GM12891 (cell line): ENCODE results near the gene CCDC12. TPM values are rescaled to one million over a fixed set of nuclear protein-coding genes. Genes with fewer than 3 reads are reported as not detected.

Experiments used
- DNase-seq: peaks from one replicate; pipeline ENCODE4 v3.0.0; 2011; ENCODE audit warnings: low spot score; ENCODE audit not compliant: insufficient read length
- FAIRE-seq: peaks from 2 replicates; lab custom pipeline; 2011; peaks lifted over from hg19 to GRCh38; lab: Jason Lieb, UNC
- PAX5 ChIP-seq: IDR thresholded peaks from 2 replicates; pipeline ENCODE4 v1.6.1; 2011; ENCODE audit warnings: low read length, moderate library complexity, mild to moderate bottlenecking; ENCODE audit not compliant: insufficient read depth, severe bottlenecking
- POLR2A ChIP-seq: IDR thresholded peaks from 2 replicates; pipeline ENCODE4 v1.6.1; 2011; ENCODE audit warnings: low read depth, low read length, control low read depth
- POLR2AphosphoS5 ChIP-seq: IDR thresholded peaks from 2 replicates; pipeline ENCODE4 v1.6.1; 2011; ENCODE audit warnings: low read depth, low read length, control low read depth
- POU2F2 ChIP-seq: IDR thresholded peaks from 2 replicates; pipeline ENCODE4 v1.6.1; 2011; ENCODE audit warnings: low read depth, mild to moderate bottlenecking, control low read depth, low read length, moderate library complexity
- SPI1 ChIP-seq: IDR thresholded peaks from 2 replicates; pipeline ENCODE4 v1.6.1; 2011; ENCODE audit warnings: low read depth, low read length, control low read depth
- TAF1 ChIP-seq: IDR thresholded peaks from 2 replicates; pipeline ENCODE4 v1.6.1; 2011; ENCODE audit warnings: low read depth, low read length, control low read depth
- polyA plus RNA-seq: library from polyadenylated mRNA; unstranded; fragments of >200 nt; gene quantifications from one replicate; pipeline ENCODE4 v1.2.1, GENCODE V29; 2012; ENCODE audit warnings: low read depth, missing spikeins, inconsistent platforms; ENCODE audit not compliant: missing spikeins

CCDC12 gene
- 55.8 TPM for polyA plus RNA-seq

- peak; percentile 93 for DNase-seq
- FAIRE-seq, result peak; percentile 93
- TF ChIP-seq POU2F2 (0 out of 2 replicates have a peak, but pooled peaks have one; percentile 3), POLR2AphosphoS5 (peak; percentile 87), POLR2A (peak; percentile 83), TAF1 (peak; percentile 75; the same call in 1 of the 2 replicates), PAX5 (no peak), SPI1 (no peak)
Measured at GRCh38 chr3:46976326-46977190, at the start of gene CCDC12. TSS of gene CCDC12 (minus strand) at chr3:46976745. CDS start at chr3:46976732, 13 bp downstream.

- TF ChIP-seq POLR2AphosphoS5 (no peak), SPI1 (no peak), POU2F2 (no peak), PAX5 (no peak), TAF1 (no peak), POLR2A (no peak)
- DNase-seq (no peak), FAIRE-seq (no peak)
Measured at GRCh38 chr3:47024932-47025331, 48.4 kb upstream of the CCDC12 start.

DNA sequence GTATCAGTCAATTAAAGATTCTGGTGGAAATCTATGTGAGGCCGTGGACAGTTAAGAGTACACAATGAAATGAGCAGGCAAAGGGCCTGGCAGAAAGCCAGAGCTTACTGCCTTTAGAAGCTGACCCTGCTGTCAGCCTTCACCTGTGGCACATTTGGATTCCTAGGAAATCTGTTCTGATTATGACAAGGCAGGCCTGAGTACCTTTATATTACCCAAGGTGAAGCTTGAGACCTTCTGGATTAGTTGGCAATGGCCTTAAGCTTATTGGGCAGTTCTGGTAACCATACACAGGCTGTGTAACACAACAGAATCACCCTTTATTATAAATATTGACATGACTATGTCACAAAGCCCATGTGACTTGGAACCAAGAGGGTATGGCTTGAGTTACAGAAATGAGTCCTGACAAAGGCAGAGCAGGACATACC, 46.1 kb upstream of the CCDC12 start:
- FAIRE-seq, result no peak
- DNase-seq, result no peak
- TF ChIP-seq POLR2A (no peak), SPI1 (no peak), POU2F2 (no peak), PAX5 (no peak)

DNA sequence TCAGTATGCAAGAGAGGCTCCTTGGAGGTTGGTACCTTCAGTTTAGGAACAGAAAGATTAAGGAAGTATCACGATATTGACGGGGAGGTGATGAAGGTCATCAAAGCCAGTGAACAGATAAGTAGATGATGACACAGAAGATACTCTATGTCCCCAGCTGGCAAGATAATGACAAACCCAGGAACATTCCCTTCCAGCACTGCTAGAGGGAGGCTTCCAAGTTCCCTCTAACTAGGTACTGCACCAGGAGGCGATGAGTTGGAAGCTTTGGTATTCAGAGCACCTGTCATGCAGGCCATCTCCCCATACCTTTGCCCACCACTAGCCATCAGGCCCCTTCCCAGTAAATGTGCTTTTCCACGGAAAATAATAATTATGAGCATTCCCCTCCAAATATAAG, 43.8 kb upstream of the CCDC12 start:
- FAIRE-seq (no peak), DNase-seq (no peak)
- no peak for TF ChIP-seq POLR2A
- TF ChIP-seq PAX5, result no peak
- no peak for TF ChIP-seq TAF1
- TF ChIP-seq POU2F2, result no peak
- TF ChIP-seq POLR2AphosphoS5, result no peak
- no peak for TF ChIP-seq SPI1

DNA sequence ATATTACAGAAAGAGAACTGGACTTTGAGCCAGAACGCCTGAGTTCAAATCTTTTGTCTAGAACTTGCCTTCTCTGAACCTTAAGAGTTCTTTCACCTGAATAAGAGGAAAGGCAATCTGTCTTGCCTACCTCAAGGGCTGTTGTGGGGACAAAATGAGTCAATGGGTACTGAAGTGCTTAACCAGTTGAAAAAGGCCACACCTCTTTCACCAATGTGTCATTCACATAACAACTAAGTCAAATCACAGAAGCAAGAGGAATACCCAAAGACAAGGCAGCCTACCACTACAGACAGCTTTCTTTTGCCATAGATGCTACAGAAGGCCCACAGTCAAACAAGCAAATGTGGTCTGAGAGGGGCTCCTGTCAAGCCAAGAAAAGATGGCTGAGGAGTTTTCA, 42.7 kb upstream of the CCDC12 start:
- DNase-seq (peak; percentile 38), FAIRE-seq (peak; percentile 84)
- TF ChIP-seq SPI1 (0 out of 2 replicates have a peak, but pooled peaks have one; percentile 20), POU2F2 (no peak)

GRCh38 chr3:47018269-47018611, 41.7 kb upstream of the CCDC12 start:
- TF ChIP-seq POU2F2, result no peak
- no peak for TF ChIP-seq POLR2AphosphoS5
- TF ChIP-seq SPI1, result no peak
- no peak for TF ChIP-seq POLR2A
- TF ChIP-seq TAF1, result no peak
- no peak for TF ChIP-seq PAX5
- FAIRE-seq (no peak), DNase-seq (no peak)

- FAIRE-seq (peak; percentile 60), DNase-seq (no peak)
- no peak for TF ChIP-seq PAX5
- TF ChIP-seq POLR2AphosphoS5, result no peak
- no peak for TF ChIP-seq POU2F2
Measured at GRCh38 chr3:47017504-47018268, 41.1 kb upstream of the CCDC12 start.

DNA sequence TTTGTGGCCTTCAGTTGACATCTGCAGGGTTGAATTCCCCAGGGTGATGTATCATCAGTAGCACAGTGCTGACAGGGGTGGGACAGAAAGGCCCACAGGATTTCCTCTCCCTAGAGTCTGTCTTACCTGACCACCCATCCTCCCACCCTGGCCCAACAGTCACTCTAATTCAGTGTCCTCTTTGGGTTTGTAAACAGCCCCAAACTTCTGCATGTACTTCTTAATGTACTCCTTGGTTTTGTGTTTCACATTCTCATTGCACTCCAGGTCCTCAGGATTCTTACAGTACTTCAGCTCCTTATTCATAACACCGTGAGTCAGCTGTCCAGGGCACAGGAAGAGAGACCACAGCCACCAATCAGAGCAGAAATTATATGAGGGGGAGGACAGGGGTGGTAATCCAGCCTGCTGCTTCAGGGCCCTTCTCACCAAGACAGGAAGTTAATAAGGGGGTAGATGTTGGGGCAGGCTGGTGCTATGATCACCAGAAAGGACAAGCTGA, 40.4 kb upstream of the CCDC12 start:
- no peak for TF ChIP-seq SPI1
- no peak for TF ChIP-seq POLR2A
- TF ChIP-seq POU2F2, result no peak
- no peak for TF ChIP-seq PAX5
- TF ChIP-seq POLR2AphosphoS5, result no peak
- TF ChIP-seq TAF1, result no peak
- FAIRE-seq (peak; percentile 62), DNase-seq (peak; percentile 32)

DNA sequence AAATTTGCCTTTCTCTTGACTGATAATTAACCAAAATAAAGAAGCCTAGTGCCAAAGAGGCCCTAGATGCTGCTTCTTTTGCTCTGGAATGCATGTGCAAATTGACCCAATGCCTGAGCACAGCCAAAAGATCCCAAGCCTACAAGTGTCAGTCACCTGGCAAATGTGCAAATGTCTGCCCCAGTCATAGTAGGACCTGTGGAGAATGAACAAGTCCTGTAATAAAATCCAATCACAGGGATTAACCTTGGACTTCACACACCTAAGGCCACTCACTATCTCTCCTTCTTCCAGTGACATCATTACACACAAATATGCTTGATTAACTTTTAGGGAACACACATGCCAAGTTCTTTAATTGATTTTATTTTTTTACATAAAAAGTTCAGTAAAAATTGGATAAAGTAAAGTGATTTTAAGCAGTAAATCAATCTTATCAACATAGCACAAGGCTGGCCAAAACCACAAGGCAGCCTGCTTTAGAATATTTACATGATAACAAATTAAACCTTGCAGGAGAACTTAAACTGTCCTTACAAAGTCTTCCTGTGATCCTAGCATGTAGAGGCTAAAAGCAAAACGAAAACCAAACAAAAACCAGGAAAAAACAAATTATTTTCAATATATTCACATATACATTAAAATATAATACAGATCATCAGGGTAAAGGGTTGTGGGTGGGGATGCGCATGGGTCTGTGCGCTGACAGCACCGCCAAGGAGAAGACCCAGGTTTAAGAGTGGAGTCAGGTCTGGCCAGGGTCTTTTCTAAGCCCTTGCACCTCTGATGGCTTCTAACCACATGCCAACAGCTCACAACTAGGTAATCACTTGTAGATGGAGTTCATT, 39.8 kb upstream of the CCDC12 start:
- FAIRE-seq (no peak), DNase-seq (no peak)
- TF ChIP-seq POLR2A (no peak), SPI1 (no peak), TAF1 (no peak), POU2F2 (no peak)
